HG03469 (cell line): ENCODE results near the gene FIZ1.

Source experiments
- ATAC-seq: cut with Tn5 transposase; IDR thresholded peaks from one replicate; pipeline ENCODE4 v1.9.1; 2021; ENCODE audit warnings: mild to moderate bottlenecking, moderate library complexity, moderate number of reproducible peaks; ENCODE audit not compliant: unreplicated experiment

Gene FIZ1

GRCh38 chr19:55544776-55545439 is 54.4 kb downstream of the FIZ1 start:
- ATAC-seq = no peak

- no peak for ATAC-seq
Measured at GRCh38 chr19:55544014-55544413, 55.3 kb downstream of the FIZ1 start.

- ATAC-seq = no peak
Measured at GRCh38 chr19:55543567-55543966, 55.8 kb downstream of the FIZ1 start.

GRCh38 chr19:55542292-55542855 is 56.9 kb downstream of the FIZ1 start:
- no peak for ATAC-seq
